Loucy (cell line): ENCODE data around the gene ZSCAN32.

Experiments
- CTCF ChIP-seq: fragments of 200-600 bp; sonication (generic); conservative IDR thresholded peaks from 2 replicates; pipeline ENCODE4 v1.5.1; 2014; ENCODE audit warnings: mild to moderate bottlenecking, antibody characterized with exemption, low read length
- EZH2phosphoT487 ChIP-seq: fragments of 200-600 bp; IDR thresholded peaks from 2 replicates; pipeline ENCODE4 v1.6.1; 2018; ENCODE audit warnings: antibody characterized with exemption, mild to moderate bottlenecking, moderate library complexity, borderline replicate concordance

GRCh38 chr16:3408561-3409197 lies 7.9 kb upstream of the ZSCAN32 start:
- TF ChIP-seq CTCF (no peak), EZH2phosphoT487 (no peak)
